SK-N-SH (cell line): ENCODE measurements around the gene THSD7A. TPM values are rescaled to one million over a fixed set of nuclear protein-coding genes. Genes with fewer than 3 reads are reported as not detected.

ENCODE experiments used
- CTCF ChIA-PET: fragments of 300-600, 350-600 bp; formaldehyde crosslinking; extraction: SDS; loops from one replicate; lab custom pipeline; 2021; lab: Yijun Ruan, JAX
- POLR2A ChIA-PET: fragments of 350-600 bp; sonication (Branson Sonifier 250); formaldehyde crosslinking; extraction: SDS; loops from one replicate; lab custom pipeline; 2020; ENCODE audit warnings: antibody characterized with exemption, inconsistent platforms; lab: Yijun Ruan, JAX
- DNase-seq: peaks from one replicate; pipeline ENCODE4 v3.0.0; 2012
- H2AFZ ChIP-seq: fragments of 200-600 bp; sonication (generic); 2 replicates; pipeline ENCODE4 v1.8.1; 2016; ENCODE audit warnings: antibody characterized with exemption, mild to moderate bottlenecking, low read depth
- H3F3A ChIP-seq: fragments of 200-600 bp; sonication (generic); replicated peaks from 2 replicates; pipeline ENCODE3; 2016; ENCODE audit warnings: antibody characterized with exemption, mild to moderate bottlenecking; ENCODE audit not compliant: insufficient read depth
- H3K27ac ChIP-seq, 2 experiments: fragments of 200-500 bp in 1 of 2; fragments of 200-600 bp in 1 of 2; sonication (Bioruptor generic) in 1 of 2; sonication (generic), shearing (Covaris generic) in 1 of 2; 2 replicates each; pipeline versions ENCODE4 v1.5.1 to v1.6.1; 2014 to 2016; ENCODE audit warnings: low read depth in 2 of 2, inconsistent platforms in 1 of 2, low read length in 1 of 2, mild to moderate bottlenecking in 1 of 2, mixed read lengths in 1 of 2
- H3K27me3 ChIP-seq: fragments of 200-600 bp; sonication (generic), shearing (Covaris generic); 2 replicates; pipeline ENCODE4 v1.6.1; 2016; ENCODE audit warnings: mixed run types; ENCODE audit not compliant: insufficient read depth
- H3K36me3 ChIP-seq, 2 experiments: fragments of 200-500 bp in 1 of 2; fragments of 200-600 bp in 1 of 2; sonication (Bioruptor generic) in 1 of 2; sonication (generic) in 1 of 2; replicated peaks in 1 of 2; 2 replicates each; pipeline versions ENCODE3 to v1.5.1; 2014 to 2016; ENCODE audit warnings: low read length in 1 of 2, mild to moderate bottlenecking in 1 of 2; ENCODE audit not compliant: insufficient read depth in 2 of 2, control insufficient read depth in 1 of 2
- H3K4me1 ChIP-seq, 2 experiments: fragments of 200-500 bp in 1 of 2; fragments of 200-600 bp in 1 of 2; sonication (Bioruptor generic) in 1 of 2; sonication (generic), shearing (Covaris generic) in 1 of 2; 2 replicates each; pipeline versions ENCODE4 v1.5.1 to v1.6.1; 2014 to 2016; ENCODE audit warnings: low read depth in 1 of 2, low read length in 1 of 2, mixed run types in 1 of 2; ENCODE audit not compliant: insufficient read depth in 2 of 2, control insufficient read depth in 1 of 2
- H3K4me2 ChIP-seq: fragments of 200-600 bp; sonication (generic), shearing (Covaris generic); 2 replicates; pipeline ENCODE4 v1.6.1; 2017; ENCODE audit warnings: mixed run types
- H3K4me3 ChIP-seq, 2 experiments: fragments of 200-500 bp in 1 of 2; fragments of 200-600 bp in 1 of 2; sonication (Bioruptor generic) in 1 of 2; sonication (generic), shearing (Covaris generic) in 1 of 2; 2 replicates each; pipeline versions ENCODE4 v1.5.1 to v1.8.1; 2014 to 2016; ENCODE audit warnings: low read depth in 2 of 2, inconsistent platforms in 1 of 2, low read length in 1 of 2, mild to moderate bottlenecking in 1 of 2, mixed read lengths in 1 of 2, moderate library complexity in 1 of 2
- H3K79me2 ChIP-seq: fragments of 200-600 bp; sonication (generic); 2 replicates; pipeline ENCODE4 v1.8.1; 2017; ENCODE audit warnings: mild to moderate bottlenecking; ENCODE audit not compliant: insufficient read depth
- H3K9ac ChIP-seq: fragments of 200-600 bp; sonication (generic); 2 replicates; pipeline ENCODE4 v1.6.1; 2017; ENCODE audit warnings: mixed run types
- H3K9me2 ChIP-seq: fragments of 200-600 bp; sonication (generic); 2 replicates; pipeline ENCODE4 v1.6.1; 2017; ENCODE audit warnings: mixed run types
- H3K9me3 ChIP-seq: fragments of 200-600 bp; sonication (generic); 2 replicates; pipeline ENCODE4 v1.6.1; 2017; ENCODE audit warnings: mixed run types, mild to moderate bottlenecking, moderate library complexity
- H4K20me1 ChIP-seq: fragments of 200-600 bp; sonication (generic); 2 replicates; pipeline ENCODE4 v1.6.1; 2017; ENCODE audit warnings: mild to moderate bottlenecking, mixed run types; ENCODE audit not compliant: insufficient read depth
- CTCF ChIP-seq: fragments of 200-600 bp; sonication (generic); IDR thresholded peaks from 2 replicates; pipeline ENCODE4 v1.6.1; 2017; ENCODE audit warnings: antibody characterized with exemption, mild to moderate bottlenecking, moderate library complexity
- ELF1 ChIP-seq: IDR thresholded peaks from 2 replicates; pipeline ENCODE4 v1.4.0; 2012
- EZH2phosphoT487 ChIP-seq: fragments of 200-600 bp; sonication (generic); IDR thresholded peaks from 2 replicates; pipeline ENCODE4 v1.6.1; 2017; ENCODE audit warnings: low read depth, mixed run types, mild to moderate bottlenecking, antibody characterized with exemption, moderate library complexity, borderline replicate concordance
- FOSL2 ChIP-seq: IDR thresholded peaks from 2 replicates; pipeline ENCODE4 v1.4.0; 2012; ENCODE audit warnings: low read depth, mild to moderate bottlenecking, moderate library complexity, borderline replicate concordance
- GABPA ChIP-seq: IDR thresholded peaks from 2 replicates; pipeline ENCODE4 v1.4.0; 2012; ENCODE audit warnings: low read depth, mild to moderate bottlenecking
- GATA2 ChIP-seq: sonication (generic); formaldehyde crosslinking; IDR thresholded peaks from 2 replicates; pipeline ENCODE4 v1.5.0; 2020; ENCODE audit warnings: mild to moderate bottlenecking, missing genetic modification reagents
- IRF3 ChIP-seq: fragments of 150-350 bp; IDR thresholded peaks from 2 replicates; pipeline ENCODE4 v1.6.1; 2016; ENCODE audit warnings: mild to moderate bottlenecking, low read depth, low read length
- MXI1 ChIP-seq: IDR thresholded peaks from 2 replicates; pipeline ENCODE4 v1.6.1; 2012; ENCODE audit warnings: mild to moderate bottlenecking, low read depth, low read length, improper control_type of control experiment
- PBX3 ChIP-seq: IDR thresholded peaks from 2 replicates; pipeline ENCODE4; 2012
- RFX5 ChIP-seq: IDR thresholded peaks from 2 replicates; pipeline ENCODE4 v1.6.1; 2012; ENCODE audit warnings: mild to moderate bottlenecking, improper control_type of control experiment, low read length
- RXRA ChIP-seq: IDR thresholded peaks from 2 replicates; pipeline ENCODE4 v1.4.0; 2012; ENCODE audit warnings: low read depth, mild to moderate bottlenecking, borderline replicate concordance
- SIN3A ChIP-seq: IDR thresholded peaks from 2 replicates; pipeline ENCODE4 v1.6.1; 2012; ENCODE audit warnings: low read depth, mild to moderate bottlenecking, low read length, moderate library complexity, borderline replicate concordance
- TEAD4 ChIP-seq: IDR thresholded peaks from 2 replicates; pipeline ENCODE4 v1.4.0; 2012; ENCODE audit warnings: mild to moderate bottlenecking, borderline replicate concordance; ENCODE audit not compliant: insufficient read depth
- YY1 ChIP-seq: IDR thresholded peaks from 2 replicates; pipeline ENCODE4 v1.4.0; 2012; ENCODE audit warnings: low read depth, mild to moderate bottlenecking
- WGBS: methylation state at CpG from one replicate; pipeline ENCODE4 v1.1.6; 2017; ENCODE audit warnings: low lambda C conversion rate; 5-methylcytosine and 5-hydroxymethylcytosine counted together
- polyA plus RNA-seq, 3 experiments: library from polyadenylated mRNA; depleted of rRNA; stranded (reverse); fragments of >200 nt; gene quantifications; 2 replicates each; pipeline ENCODE4 v1.2.3, GENCODE V29; 2012
- TF ChIP-seq, protein P1 (sequence below): IDR thresholded peaks from 2 replicates; pipeline ENCODE4 v1.4.0; 2012; ENCODE audit warnings: low read depth

THSD7A gene
- polyA plus RNA-seq, 1 of the 3 experiments (the other 2 are of a cell fraction): 0.16 TPM

GRCh38 chr7:11379641-11380040, 452.4 kb downstream of the THSD7A start:
- Histone ChIP-seq H3F3A (no peaks in the 10 kb centered on the region), H3K27me3 (no peaks in the 10 kb centered on the region)
- TF ChIP-seq, protein P1, sequence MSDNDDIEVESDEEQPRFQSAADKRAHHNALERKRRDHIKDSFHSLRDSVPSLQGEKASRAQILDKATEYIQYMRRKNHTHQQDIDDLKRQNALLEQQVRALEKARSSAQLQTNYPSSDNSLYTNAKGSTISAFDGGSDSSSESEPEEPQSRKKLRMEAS: no peak
- TF ChIP-seq IRF3 (no peak), YY1 (no peak), EZH2phosphoT487 (no peak), PBX3 (no peak), TEAD4 (no peak), CTCF (no peak), GABPA (no peak), RFX5 (no peak), ELF1 (no peak), GATA2 (CRISPR knock-in tag) (no peak), MXI1 (no peak), SIN3A (no peak), RXRA (no peak), FOSL2 (no peak)
- TF ChIP-seq, all 33 proteins: peak for 0
- no peaks in the 10 kb centered on the region for H4K20me1 ChIP-seq
- H2AFZ ChIP-seq: no peak overlapping the region
- 80% methylated on average over 4 of the region's 4 CpGs for WGBS
- no peaks in the 10 kb centered on the region for H3K9me3 ChIP-seq
- H3K4me2 ChIP-seq: no peak overlapping the region
- ChIA-PET CTCF (no interaction called here), POLR2A (interaction anchor here (0.6 kb wide), 1 partner anchor 14 kb away, joined by 3 read pairs; no protein-coding TSS in a partner anchor)
- no peaks in the 10 kb centered on the region for H3K4me1 ChIP-seq
- no peak overlapping the region for H3K4me3 ChIP-seq
- no peaks in the 10 kb centered on the region for H3K79me2 ChIP-seq
- no peak overlapping the region for H3K9ac ChIP-seq
- H3K9me2 ChIP-seq: no peaks in the 10 kb centered on the region
- H3K27ac ChIP-seq: no peak overlapping the region
- DNase-seq: no peak
- peaks cover 0 to 42% of the 10 kb centered on the region in 2 experiments for H3K36me3 ChIP-seq
